NT2/D1 (cell line): ENCODE data around the gene CCDC91.

ENCODE experiments used
- SUZ12 ChIP-seq: IDR thresholded peaks from 2 replicates; pipeline ENCODE4 v1.6.1; 2011; ENCODE audit not compliant: insufficient read length, insufficient read depth; ENCODE audit errors: extremely low read depth
- YY1 ChIP-seq: IDR thresholded peaks from 2 replicates; pipeline ENCODE4 v1.6.1; 2011; ENCODE audit not compliant: insufficient read length, insufficient read depth
- ZNF274 ChIP-seq: IDR thresholded peaks from 2 replicates; pipeline ENCODE4 v1.6.1; 2011; ENCODE audit warnings: mild to moderate bottlenecking, low read depth, low read length

DNA sequence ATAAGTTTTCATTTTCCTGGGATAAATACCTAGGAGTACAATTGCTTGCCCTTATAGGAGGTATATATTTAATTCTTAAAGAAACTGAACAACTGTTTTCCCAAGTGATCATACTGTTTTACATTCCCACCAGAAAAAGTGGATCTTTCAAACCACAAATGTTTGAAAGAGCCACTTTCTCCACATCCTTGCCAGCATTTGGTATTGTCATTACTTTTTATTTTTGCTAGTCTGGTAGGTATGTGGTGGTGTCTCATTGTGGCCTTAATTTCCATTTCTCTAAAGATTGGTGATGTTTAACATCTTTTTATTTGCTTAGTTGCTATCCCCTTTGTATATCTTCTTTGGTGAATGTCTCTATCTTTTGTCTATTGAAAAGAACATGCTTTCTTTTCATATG, 50.6 kb downstream of the CCDC91 start:
- TF ChIP-seq YY1 = no peak
- no peak for TF ChIP-seq ZNF274
- no peak for TF ChIP-seq SUZ12
